Keratinocyte (primary cell): ENCODE measurements around the gene ORAI3. TPM values are rescaled to one million over a fixed set of nuclear protein-coding genes. Genes with fewer than 3 reads are reported as not detected.

Experiments used
- DNase-seq: peaks from one replicate; pipeline ENCODE4 v3.0.0-alpha.2; 2011; ENCODE audit warnings: low read depth, missing footprints, low spot score
- FAIRE-seq: peaks from 2 replicates; lab custom pipeline; 2011; peaks lifted over from hg19 to GRCh38; lab: Jason Lieb, UNC
- H2AFZ ChIP-seq: 2 replicates; pipeline ENCODE4 v1.6.0; 2012; ENCODE audit warnings: low read length, control low read depth, inconsistent platforms; ENCODE audit not compliant: control insufficient read depth
- H3K27ac ChIP-seq: 2 replicates; pipeline ENCODE4 v1.5.1; 2011; ENCODE audit warnings: low read length; ENCODE audit not compliant: control insufficient read depth, insufficient read depth
- H3K27me3 ChIP-seq: 3 replicates; pipeline ENCODE4 v1.6.0; 2011; ENCODE audit warnings: low read length; ENCODE audit not compliant: control insufficient read depth, insufficient read depth; ENCODE audit errors: extremely low read depth
- H3K36me3 ChIP-seq, 2 experiments: 2 replicates in 1 of 2; 3 replicates in 1 of 2; pipeline ENCODE4 v1.5.1; 2011; ENCODE audit warnings: low read length in 2 of 2, mild to moderate bottlenecking in 1 of 2; ENCODE audit not compliant: control insufficient read depth in 2 of 2, insufficient read depth in 2 of 2; ENCODE audit errors: extremely low read depth in 1 of 2
- H3K4me1 ChIP-seq: 3 replicates; pipeline ENCODE4 v1.5.1; 2011; ENCODE audit warnings: low read length; ENCODE audit not compliant: control insufficient read depth, insufficient read depth; ENCODE audit errors: extremely low read depth
- H3K4me2 ChIP-seq: 3 replicates; pipeline ENCODE4 v1.6.0; 2011; ENCODE audit warnings: low read depth, low read length; ENCODE audit not compliant: control insufficient read depth, insufficient read depth; ENCODE audit errors: extremely low read depth
- H3K4me3 ChIP-seq, 3 experiments: fragments of 200-600 bp in 1 of 3; sonication (generic) in 1 of 3; 2 replicates in 2 of 3; 3 replicates in 1 of 3; pipeline ENCODE4 v1.5.1; 2011 to 2016; ENCODE audit warnings: low read length in 3 of 3, mild to moderate bottlenecking in 3 of 3, control low read depth in 2 of 3, inconsistent platforms in 1 of 3, low read depth in 1 of 3, mixed read lengths in 1 of 3, mixed run types in 1 of 3, moderate library complexity in 1 of 3; ENCODE audit not compliant: control insufficient read depth in 2 of 3, insufficient read depth in 2 of 3; ENCODE audit errors: extremely low read depth in 1 of 3
- H3K79me2 ChIP-seq: 2 replicates; pipeline ENCODE4 v1.6.0; 2012; ENCODE audit warnings: low read length; ENCODE audit not compliant: control insufficient read depth, insufficient read depth
- H3K9ac ChIP-seq: 3 replicates; pipeline ENCODE4 v1.6.0; 2011; ENCODE audit warnings: low read length; ENCODE audit not compliant: control insufficient read depth, insufficient read depth; ENCODE audit errors: extremely low read depth
- H3K9me1 ChIP-seq: 3 replicates; pipeline ENCODE4 v1.6.0; 2011; ENCODE audit warnings: low read length; ENCODE audit not compliant: control insufficient read depth, insufficient read depth; ENCODE audit errors: extremely low read depth
- H3K9me3 ChIP-seq: 2 replicates; pipeline ENCODE4 v1.5.1; 2012; ENCODE audit warnings: low read depth, low read length; ENCODE audit not compliant: control insufficient read depth
- H4K20me1 ChIP-seq: 3 replicates; pipeline ENCODE4 v1.6.0; 2011; ENCODE audit warnings: low read length; ENCODE audit not compliant: control insufficient read depth, insufficient read depth; ENCODE audit errors: extremely low read depth
- CTCF ChIP-seq, 3 experiments: IDR thresholded peaks in 1 of 3; conservative IDR thresholded peaks in 1 of 3; optimal IDR thresholded peaks in 1 of 3; 2 replicates in 2 of 3; 3 replicates in 1 of 3; pipeline versions ENCODE3 to v1.5.1; 2011; ENCODE audit warnings: low read length in 3 of 3, mild to moderate bottlenecking in 3 of 3, moderate library complexity in 2 of 3, control low read depth in 1 of 3, inconsistent platforms in 1 of 3; ENCODE audit not compliant: insufficient read depth in 2 of 3; ENCODE audit errors: extremely low read depth in 1 of 3
- dilution Hi-C: fragments of 300-500 bp; cut with MboI; formaldehyde crosslinking; loops from one replicate; pipeline ENCODE4 v1.7.0; 2020; ENCODE audit warnings: low sequenced_read_pairs; ENCODE audit not compliant: extremely low pct_ligation_motif_present
- polyA plus RNA-seq, 5 experiments: library from polyadenylated mRNA; depleted of rRNA in 3 of 5; stranded (reverse) in 3 of 5; stranded (forward) in 1 of 5; unstranded in 1 of 5; fragments of >200 nt; gene quantifications; 1 replicate in 1 of 5; 2 replicates in 3 of 5; 3 replicates in 1 of 5; pipeline versions ENCODE4 v1.2.1 to v1.2.3, GENCODE V29; 2011 to 2012; ENCODE audit warnings: missing spikeins in 2 of 5, low read depth in 1 of 5, low replicate concordance in 1 of 5
- small RNA-seq, 3 experiments: library from RNA; depleted of rRNA; stranded (forward); fragments of <200 nt; gene quantifications; one replicate each; pipeline ENCODE3, GENCODE V24; 2012; ENCODE audit warnings: low read depth in 3 of 3, low replicate concordance in 1 of 3; ENCODE audit not compliant: insufficient read length in 3 of 3

The ORAI3 gene
- polyA plus RNA-seq, 1 donor (not counting 4 experiments of a cell fraction or from before 2014, with no cell fraction given), result 8.1 TPM

DNA sequence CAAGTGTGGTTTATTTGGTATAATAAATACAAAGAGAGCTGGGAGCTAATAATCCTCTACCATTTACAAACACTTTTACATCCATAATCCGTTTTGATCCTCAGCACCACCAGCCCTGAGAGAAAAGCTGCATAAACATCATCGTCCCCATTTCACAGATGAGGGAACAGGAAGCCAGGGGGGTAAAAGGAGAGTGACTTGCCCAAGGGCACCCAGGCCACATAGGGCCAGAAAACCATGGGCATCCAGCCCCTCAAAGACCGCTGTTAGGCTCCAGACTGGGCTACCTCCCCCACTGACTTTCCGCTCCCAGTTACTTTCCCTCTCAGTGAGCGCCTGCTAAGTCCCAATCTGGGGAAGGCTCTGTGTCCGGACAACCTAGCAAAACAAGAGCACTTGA lies 54.9 kb downstream of the ORAI3 start:
- Histone ChIP-seq H3K9ac (no peak overlapping the region), H3K27ac (no peak overlapping the region), H3K4me1 (peaks cover 30% of the 10 kb centered on the region), H3K4me3 (no peak overlapping the region), H3K36me3 (no peaks in the 10 kb centered on the region), H3K4me2 (no peak overlapping the region), H3K9me3 (no peaks in the 10 kb centered on the region), H2AFZ (no peak overlapping the region), H3K79me2 (no peaks in the 10 kb centered on the region), H3K27me3 (no peaks in the 10 kb centered on the region), H3K9me1 (peaks cover 3% of the 10 kb centered on the region), H4K20me1 (no peaks in the 10 kb centered on the region)
- FAIRE-seq (no peak), DNase-seq (no peak)
- dilution Hi-C loops, result no loop called here
- no peak for TF ChIP-seq CTCF (optimal IDR thresholded peaks at IDR 0.05 in 1 of 3, IDR thresholded peaks at IDR 0.05 in 1 of 3, conservative IDR thresholded peaks at IDR 0.05 in 1 of 3; ENCODE audit: extremely low read depth in 1 of 3, insufficient read depth in 2 of 3, low read length in 3 of 3)

Small RNA genes within 50 kb of the gene (small RNA-seq; reads per million reads assigned to genes)
- gene AC135048.1, result 0 to 0.33 (median 0) reads per million in 3 experiments

Other genes starting within 250 kb of the ORAI3 start
- 1.0 to 4.6 TPM (median 1.4 TPM) in 3 replicates for gene SRCAP, start 249.9 kb upstream of the ORAI3 start, polyA plus RNA-seq
- gene PHKG2, start 200.6 kb upstream of the ORAI3 start, polyA plus RNA-seq, result 28.9 to 40.6 TPM (median 31.8 TPM) in 3 replicates
- gene CFAP119, start 187.0 kb upstream of the ORAI3 start, polyA plus RNA-seq, result 2.2 to 3.0 TPM (median 2.3 TPM) in 3 replicates
- 45.2 to 59.6 TPM (median 52.7 TPM) in 3 replicates for gene RNF40, start 186.7 kb upstream of the ORAI3 start, polyA plus RNA-seq
- 3.6 to 6.0 TPM (median 4.1 TPM) in 3 replicates for gene ZNF629, start 161.9 kb upstream of the ORAI3 start, polyA plus RNA-seq
- 18.5 to 22.4 TPM (median 19.2 TPM) in 3 replicates for gene BCL7C, start 55.0 kb upstream of the ORAI3 start, polyA plus RNA-seq
- 2.1 to 3.2 TPM (median 2.6 TPM) in 3 replicates for gene CTF1, start 52.5 kb upstream of the ORAI3 start, polyA plus RNA-seq
- gene FBXL19, start 25.5 kb upstream of the ORAI3 start, polyA plus RNA-seq, result 9.6 to 15.0 TPM (median 10.2 TPM) in 3 replicates
- gene SETD1A, start 8.7 kb downstream of the ORAI3 start, polyA plus RNA-seq, result 0.94 to 3.7 TPM (median 1.1 TPM) in 3 replicates
- 2.0 to 3.5 TPM (median 2.4 TPM) in 3 replicates for gene HSD3B7, start 36.1 kb downstream of the ORAI3 start, polyA plus RNA-seq
- 0.34 to 0.55 TPM (median 0.50 TPM) in 3 replicates for gene STX1B, start 61.6 kb downstream of the ORAI3 start, polyA plus RNA-seq
- gene STX4, start 84.5 kb downstream of the ORAI3 start, polyA plus RNA-seq, result 43.6 to 51.1 TPM (median 48.3 TPM) in 3 replicates
- gene ZNF668, start 125.2 kb downstream of the ORAI3 start, polyA plus RNA-seq, result 5.5 to 9.4 TPM (median 8.3 TPM) in 3 replicates
- 2.5 to 4.3 TPM (median 2.7 TPM) in 3 replicates for gene ZNF646, start 125.4 kb downstream of the ORAI3 start, polyA plus RNA-seq
- gene PRSS53, start 139.9 kb downstream of the ORAI3 start, polyA plus RNA-seq, result 0.50 to 1.2 TPM (median 0.97 TPM) in 3 replicates
- gene VKORC1, start 145.7 kb downstream of the ORAI3 start, polyA plus RNA-seq, result 73.6 to 118 TPM (median 96.1 TPM) in 3 replicates
- 17.2 to 35.7 TPM (median 19.9 TPM) in 3 replicates for gene BCKDK, start 159.3 kb downstream of the ORAI3 start, polyA plus RNA-seq
- gene KAT8, start 168.6 kb downstream of the ORAI3 start, polyA plus RNA-seq, result 25.9 to 26.4 TPM (median 26.1 TPM) in 3 replicates
- 31.2 to 65.3 TPM (median 46.4 TPM) in 3 replicates for gene PRSS8, start 186.7 kb downstream of the ORAI3 start, polyA plus RNA-seq
- 0.08 to 0.95 TPM (median 0.43 TPM) in 3 replicates for gene PRSS36, start 201.0 kb downstream of the ORAI3 start, polyA plus RNA-seq
- 88.0 to 210 TPM (median 199 TPM) in 3 replicates for gene FUS, start 231.1 kb downstream of the ORAI3 start, polyA plus RNA-seq